Astrocyte of the cerebellum (primary cell): ENCODE results near the gene VARS1.

Experiments
- DNase-seq: peaks from one replicate; pipeline ENCODE4 v3.0.0-alpha.2; 2011; ENCODE audit warnings: low read depth
- H3K4me3 ChIP-seq: 2 replicates; pipeline ENCODE4 v1.5.1; 2011; ENCODE audit warnings: mild to moderate bottlenecking, low read depth, low read length, moderate library complexity
- CTCF ChIP-seq: IDR thresholded peaks from 2 replicates; pipeline ENCODE4 v1.5.1; 2012; ENCODE audit warnings: low read length, low read depth, moderate library complexity, mild to moderate bottlenecking; ENCODE audit errors: missing control alignments
- in situ Hi-C: cut with HindIII; loops from 2 replicates; pipeline ENCODE4 v1.10.0; 2017; ENCODE audit warnings: low sequenced_read_pairs

The VARS1 gene

GRCh38 chr6:31762878-31763618, 32.5 kb downstream of the VARS1 start:
- TF ChIP-seq CTCF: no peak
- no peak overlapping the region for H3K4me3 ChIP-seq
- DNase-seq: no peak
- in situ Hi-C loops: no loop called here

GRCh38 chr6:31762356-31762755, 33.2 kb downstream of the VARS1 start, which contains the start of gene SAPCD1:
Gene SAPCD1, plus strand, starts transcription at chr6:31762656. Its CDS starts 399 bp downstream, at chr6:31763055.
- no peak within 1 kb of the TSS for H3K4me3 ChIP-seq
- TF ChIP-seq CTCF: no peak
- in situ Hi-C loops: no loop called here
- DNase-seq: no peak

- no peak overlapping the region for H3K4me3 ChIP-seq
- in situ Hi-C loops: no loop called here
- TF ChIP-seq CTCF: no peak
- no peak for DNase-seq
These were observed 34.2 kb downstream of the VARS1 start for GRCh38 chr6:31761343-31761742.

- in situ Hi-C loops: no loop called here
- no peak overlapping the region for H3K4me3 ChIP-seq
- DNase-seq: no peak
- no peak for TF ChIP-seq CTCF
These were observed 34.8 kb downstream of the VARS1 start for GRCh38 chr6:31760790-31761189.

GRCh38 chr6:31758281-31758680, 37.3 kb downstream of the VARS1 start:
- DNase-seq: no peak
- H3K4me3 ChIP-seq: no peak overlapping the region
- in situ Hi-C loops: no loop called here
- no peak for TF ChIP-seq CTCF

- TF ChIP-seq CTCF: no peak
- no peak overlapping the region for H3K4me3 ChIP-seq
- in situ Hi-C loops: no loop called here
- no peak for DNase-seq
These were observed 42.7 kb downstream of the VARS1 start for GRCh38 chr6:31752739-31753319.
